Right ventricle myocardium superior (tissue), 1 donor: Measurements from ENCODE around the gene BABAM2. TPM values are rescaled to one million over a fixed set of nuclear protein-coding genes. Genes with fewer than 3 reads are reported as not detected.
A peak's percentile ranks its signal among the peaks of the same experiment; 100 is the strongest.

ENCODE experiments used
- ATAC-seq: fragments of 200-7000 bp; cut with Tn5 transposase; one replicate; pipeline ENCODE4 v1.9.1; 2020; ENCODE audit warnings: mild to moderate bottlenecking; ENCODE audit not compliant: poor library complexity
- DNase-seq: peaks from one replicate; pipeline ENCODE4 v3.0.0-alpha.2; 2020
- intact Hi-C: fragments of 100-400 bp; cut with DNase I; formaldehyde crosslinking; loops from one replicate; pipeline ENCODE4 v1.11.2; 2022
- total RNA-seq: library from RNA; stranded (reverse); fragmentation: NEBNext Ultra II Directional; extraction: Animal tissue kit (Norgen Biotek cat#: 25700); gene quantifications from one replicate; pipeline ENCODE4 v1.2.1, GENCODE V29; 2021
- donor health status: DM: no; HTN: yes; CAD: no; lungs with severe emphysema.

Gene BABAM2
- total RNA-seq, 1 donor from 2014 or later = 51.3 TPM

- no peak for ATAC-seq
- no peak for DNase-seq
- intact Hi-C loops = no loop called here
Observed at GRCh38 chr2:28119631-28120030, 229.1 kb downstream of the BABAM2 start.

DNA sequence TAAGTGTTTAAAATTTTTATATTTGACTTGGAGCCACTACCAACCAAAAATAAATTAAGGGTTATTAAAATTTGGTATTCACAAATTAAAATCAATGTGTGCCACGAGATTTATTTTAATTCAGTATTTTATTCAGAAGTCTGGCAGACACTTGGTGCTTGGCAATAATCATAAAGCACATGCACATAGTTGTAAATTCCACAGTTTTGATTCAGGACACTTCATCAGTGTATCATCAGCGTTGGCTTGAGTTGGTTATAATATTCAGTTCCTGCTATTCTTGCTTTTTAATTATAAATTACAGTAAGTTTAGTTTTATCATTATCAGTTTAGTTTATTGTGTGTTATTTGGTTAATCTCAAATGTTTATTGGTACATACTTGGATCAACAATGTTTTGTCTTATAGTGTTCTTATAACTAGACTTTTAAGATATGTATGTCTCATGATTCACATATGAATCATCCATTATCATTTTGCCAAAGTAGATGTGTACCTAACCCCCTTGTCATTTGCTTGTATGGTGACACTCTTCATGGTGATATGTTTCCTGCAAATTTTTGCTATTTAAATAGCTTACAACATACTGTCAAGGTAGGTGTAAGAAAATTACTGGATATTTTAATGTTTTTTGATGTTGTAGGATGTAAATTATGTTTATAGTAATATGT is 237.9 kb downstream of the BABAM2 start:
- intact Hi-C loops = no loop called here
- DNase-seq (no peak), ATAC-seq (no peak)

DNA sequence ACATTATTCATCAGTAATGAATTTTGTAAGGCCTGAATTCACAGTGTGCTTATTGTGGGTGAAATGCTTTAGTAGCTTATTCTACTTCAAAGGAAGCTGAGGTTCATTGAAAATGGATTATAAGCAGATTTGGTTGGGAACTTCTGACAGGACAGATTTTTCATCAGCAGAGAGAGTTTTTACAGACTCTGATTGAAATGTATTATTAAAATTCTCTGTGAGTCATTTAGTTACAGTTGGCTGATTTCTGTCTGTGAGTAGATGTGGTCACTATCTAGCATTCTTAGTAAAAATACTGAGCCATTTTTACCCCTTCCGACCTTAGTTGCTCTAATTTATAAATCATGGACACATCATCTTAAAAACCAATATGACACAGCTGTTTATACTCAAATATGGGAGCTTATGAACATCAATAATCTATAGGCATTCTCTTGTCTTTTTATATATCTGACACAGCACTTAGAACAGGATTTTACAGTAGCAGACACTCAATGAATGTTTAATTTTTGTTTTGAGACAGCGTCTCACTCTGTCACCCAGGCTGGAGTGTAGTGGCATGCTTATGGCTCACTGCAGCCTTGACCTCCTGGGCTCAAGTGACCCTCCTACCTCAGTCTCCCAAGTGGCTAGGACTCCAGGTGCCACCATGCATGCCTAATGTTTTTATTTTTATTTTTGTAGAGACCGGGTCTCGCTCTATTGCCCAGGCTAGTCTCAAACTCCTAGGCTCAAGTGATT is 239.6 kb downstream of the BABAM2 start:
- DNase-seq = no peak
- ATAC-seq = no peak
- intact Hi-C loops = no loop called here

GRCh38 chr2:28133778-28134177 is 243.2 kb downstream of the BABAM2 start:
- DNase-seq = no peak
- no peak for ATAC-seq
- intact Hi-C loops = no loop called here

DNA sequence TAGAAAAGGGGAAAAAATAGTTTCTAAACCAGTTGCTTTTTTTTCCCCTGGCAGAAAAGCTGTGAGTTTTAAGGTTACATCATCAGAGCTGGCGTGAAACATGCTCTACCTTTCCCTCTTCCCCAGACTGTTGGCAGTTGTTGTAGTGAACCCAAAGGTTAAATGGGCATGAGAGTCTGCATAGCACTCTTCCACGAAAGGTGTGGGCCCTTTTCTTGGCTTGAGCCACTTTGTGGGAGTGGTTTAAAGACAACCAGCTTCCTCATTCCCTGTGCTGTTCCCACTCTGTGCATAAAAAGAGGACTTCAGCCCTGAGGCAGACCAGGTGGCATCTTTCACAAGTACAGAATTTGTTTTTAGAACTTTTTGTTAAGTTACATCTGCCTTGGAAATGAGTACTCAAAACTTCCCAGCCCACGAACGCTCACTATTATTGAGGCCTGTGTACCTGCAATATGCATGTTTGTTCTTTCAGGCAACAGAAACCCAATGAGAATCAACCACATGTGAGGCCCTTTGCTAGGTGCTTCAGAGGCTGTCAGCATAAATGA is 243.8 kb downstream of the BABAM2 start:
- intact Hi-C loops = no loop called here
- ATAC-seq = peak; percentile 75
- peak; percentile 45 for DNase-seq

DNA sequence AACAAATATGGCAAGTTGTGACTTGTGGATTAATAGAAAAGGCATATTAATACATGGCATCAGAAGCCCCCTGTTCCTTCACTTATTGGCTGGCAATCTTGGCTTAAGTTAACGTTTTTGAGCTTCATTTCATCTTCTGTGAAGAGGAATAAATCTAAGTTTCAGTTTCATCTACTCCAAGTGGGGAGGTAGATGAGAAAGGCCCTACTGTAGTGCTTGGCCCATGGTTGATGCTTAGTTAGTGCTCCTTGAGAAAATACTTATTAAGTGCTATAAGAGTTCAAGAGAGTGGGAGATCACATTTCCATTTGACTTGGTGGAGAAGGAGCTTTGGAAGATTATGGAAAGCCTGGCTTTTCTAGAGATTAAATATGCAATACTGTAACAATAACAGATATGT is 244.3 kb downstream of the BABAM2 start:
- ATAC-seq (no peak), DNase-seq (no peak)
- intact Hi-C loops = no loop called here

GRCh38 chr2:28135324-28135723 is 244.8 kb downstream of the BABAM2 start:
- no peak for ATAC-seq
- intact Hi-C loops = no loop called here

DNA sequence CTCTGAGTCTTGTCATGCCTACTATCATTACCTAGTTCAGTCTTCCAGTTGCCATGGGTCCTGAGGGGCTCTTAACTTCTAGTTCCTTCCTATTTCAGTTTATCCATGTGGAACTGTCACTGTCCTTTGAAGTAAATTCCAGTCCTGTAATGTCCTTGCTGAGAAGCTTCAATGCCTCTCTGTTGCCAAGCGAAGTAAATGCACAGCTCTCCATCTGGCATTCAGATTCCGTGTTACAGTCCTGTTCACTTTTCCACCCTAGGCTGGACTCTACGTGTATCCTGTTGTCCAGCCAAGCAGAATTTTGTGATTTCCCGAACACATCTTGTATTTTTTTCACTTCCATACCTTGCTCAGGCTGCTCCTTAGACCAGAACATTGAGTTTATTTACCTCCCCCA is 245.3 kb downstream of the BABAM2 start:
- ATAC-seq (no peak), DNase-seq (no peak)
- intact Hi-C loops = no loop called here

More at GRCh38 chr2:28135324-28135723, 244.8 kb downstream of the BABAM2 start:
- DNase-seq = no peak

GRCh38 chr2:28136556-28136955 is 246.0 kb downstream of the BABAM2 start:
- no peak for DNase-seq
- peak; percentile 84 for ATAC-seq
- intact Hi-C loops = no loop called here

- ATAC-seq (peak; percentile 45), DNase-seq (no peak)
- intact Hi-C loops = no loop called here
Observed at GRCh38 chr2:28137221-28137620, 246.7 kb downstream of the BABAM2 start.

- ATAC-seq (peak; percentile 55), DNase-seq (no peak)
- intact Hi-C loops = no loop called here
Observed at GRCh38 chr2:28142386-28142785, 251.9 kb downstream of the BABAM2 start.

DNA sequence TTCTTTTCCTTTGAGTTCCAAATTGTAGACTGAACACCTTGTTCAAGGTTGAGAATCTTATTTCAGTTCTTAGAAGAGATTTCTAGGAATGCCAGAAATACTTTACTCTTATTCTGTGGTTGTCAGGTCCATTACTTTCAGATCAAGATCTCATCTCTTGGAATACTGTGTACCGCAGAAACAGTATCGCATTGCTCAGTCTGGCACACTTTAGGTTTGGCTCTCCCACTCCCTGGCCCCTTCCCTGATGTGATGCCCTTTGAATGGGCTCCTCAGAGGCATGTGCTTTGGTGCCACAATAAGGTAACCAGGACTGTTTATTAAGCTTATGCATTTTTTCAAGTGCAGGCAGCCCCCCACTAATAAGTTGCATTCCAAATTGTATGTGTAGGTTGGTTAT is 257.5 kb downstream of the BABAM2 start:
- no peak for DNase-seq
- intact Hi-C loops = no loop called here
- no peak for ATAC-seq

DNA sequence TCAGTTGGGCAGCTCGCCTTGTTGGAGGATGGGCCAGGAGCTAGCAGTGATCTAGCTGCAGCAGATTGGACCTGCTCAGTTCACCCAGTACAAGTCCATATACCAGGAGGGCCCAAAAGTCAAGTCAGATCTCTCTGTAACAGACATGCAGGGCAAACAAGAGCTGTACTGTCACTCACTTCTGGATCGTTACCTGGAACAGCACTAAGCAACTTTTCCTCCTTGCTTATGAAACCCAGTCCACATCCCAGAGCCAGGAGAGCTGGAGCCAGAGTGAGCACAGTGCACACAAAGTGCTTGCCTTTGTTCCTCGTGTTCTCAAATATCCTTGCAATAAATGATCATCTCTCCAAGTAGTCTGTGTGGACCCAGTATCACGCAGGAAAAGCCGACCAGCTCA is 258.0 kb downstream of the BABAM2 start:
- no peak for DNase-seq
- intact Hi-C loops = no loop called here
- ATAC-seq = no peak

DNA sequence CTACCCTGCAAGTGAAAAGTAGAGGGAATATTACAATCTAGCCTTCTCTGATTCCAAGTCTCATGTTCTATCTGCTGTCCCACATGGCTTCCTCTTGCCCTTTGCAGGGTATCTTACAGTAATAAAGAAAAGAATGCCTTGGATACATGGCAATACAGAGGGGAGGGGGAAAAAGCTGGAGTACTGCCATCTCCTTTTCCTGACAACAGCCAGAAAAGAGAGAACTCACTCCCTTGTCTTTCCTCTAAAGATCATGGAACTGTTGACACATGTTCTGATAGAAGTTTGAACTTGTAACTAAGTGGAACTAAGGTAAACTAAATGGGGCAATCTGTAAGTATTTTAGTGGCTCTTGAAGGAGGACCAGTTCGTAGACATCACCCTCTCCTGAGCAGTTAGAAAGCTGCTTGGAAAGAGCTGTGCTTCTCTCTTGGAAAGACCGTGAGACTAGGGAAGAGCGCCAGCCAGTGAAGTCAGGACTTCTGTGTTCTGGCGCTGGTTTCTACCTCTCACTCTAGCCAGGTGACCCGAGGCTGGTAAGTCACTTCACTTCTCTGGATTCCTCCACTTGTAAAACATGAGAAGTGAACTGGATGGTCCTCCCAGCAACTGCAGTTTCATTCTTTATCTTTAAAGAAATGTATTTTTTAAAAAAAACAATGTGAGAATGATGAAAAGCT is 259.8 kb downstream of the BABAM2 start:
- no peak for DNase-seq
- intact Hi-C loops = no loop called here
- ATAC-seq = no peak

DNA sequence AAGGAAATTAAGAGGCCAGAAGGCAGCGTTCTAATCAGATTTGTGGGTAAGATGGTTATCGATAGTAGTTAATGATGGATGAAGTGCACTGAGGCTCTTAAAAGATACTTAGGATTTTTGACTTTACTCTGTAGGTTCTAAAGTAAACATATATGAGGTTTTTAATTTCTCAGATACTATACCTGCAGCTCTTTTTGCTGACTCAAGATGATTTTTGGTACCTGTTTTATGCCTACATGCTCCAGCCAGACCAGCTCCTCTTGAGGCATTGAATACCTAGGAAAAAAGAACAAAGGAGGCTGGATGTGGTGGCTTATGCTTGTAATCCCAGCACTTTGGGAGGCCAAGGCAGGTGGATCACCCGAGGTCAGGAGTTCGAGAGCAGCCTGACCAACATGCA is 260.5 kb downstream of the BABAM2 start:
- DNase-seq = no peak
- no peak for ATAC-seq
- intact Hi-C loops = no loop called here

- intact Hi-C loops = no loop called here
- no peak for DNase-seq
- no peak for ATAC-seq
Observed at GRCh38 chr2:28152585-28153280, 262.2 kb downstream of the BABAM2 start.

DNA sequence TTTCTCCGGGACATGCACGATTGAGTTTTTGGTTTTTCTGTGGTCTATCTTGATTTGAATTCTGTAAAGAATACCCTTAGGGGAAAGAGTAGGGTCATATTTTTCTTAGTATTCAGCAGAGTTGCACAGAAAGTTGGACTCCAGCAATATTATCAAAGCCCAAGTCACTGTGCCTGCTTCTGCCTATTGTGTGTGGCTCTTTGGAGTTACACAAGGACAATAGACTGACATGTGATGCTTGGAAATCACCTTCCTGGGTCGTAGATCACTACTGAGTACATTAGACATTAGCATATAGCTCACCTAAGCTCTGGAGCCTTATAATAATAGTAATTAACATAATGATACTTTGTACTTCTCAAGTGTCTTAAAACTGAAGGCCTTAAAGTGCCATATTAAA is 263.3 kb downstream of the BABAM2 start:
- intact Hi-C loops = no loop called here
- ATAC-seq (no peak), DNase-seq (no peak)

DNA sequence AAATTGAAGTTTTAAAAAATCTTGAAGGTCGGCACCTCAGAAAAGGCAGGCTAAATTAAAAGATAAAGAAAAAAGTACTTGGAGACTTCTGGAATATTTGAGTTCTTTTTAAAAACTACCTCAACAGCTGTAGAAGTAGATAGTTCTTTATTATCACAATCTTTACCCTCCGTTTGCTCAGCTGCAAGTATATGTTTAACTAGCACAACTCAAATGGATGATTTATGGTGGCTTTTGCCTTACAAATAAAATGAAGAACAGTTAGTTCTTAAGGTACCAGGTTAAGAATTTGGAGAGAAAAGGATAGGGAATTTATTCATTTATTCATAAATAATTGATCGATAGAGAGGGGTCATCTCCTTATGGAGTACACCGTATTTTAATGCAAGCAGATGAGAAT is 264.6 kb downstream of the BABAM2 start:
- intact Hi-C loops = no loop called here
- DNase-seq = no peak
- ATAC-seq = no peak

DNA sequence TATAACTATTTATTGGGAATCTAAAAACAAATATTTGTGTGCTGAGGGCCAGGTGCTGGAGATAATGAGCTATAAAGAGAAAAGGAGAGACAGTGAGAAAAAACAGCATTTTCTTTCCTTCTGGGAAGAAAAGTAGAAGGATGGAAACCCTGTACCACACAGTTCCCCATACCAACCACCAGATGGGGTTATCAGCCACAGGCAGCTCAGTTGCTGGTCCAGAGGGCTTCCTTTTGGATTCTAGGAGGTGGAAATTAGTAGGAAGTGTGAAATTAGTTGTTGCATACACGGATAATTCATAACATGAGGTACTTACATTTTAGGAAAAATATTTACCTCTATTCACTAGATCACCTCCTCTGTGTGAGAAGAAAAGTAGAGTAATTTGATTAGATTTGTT is 265.1 kb downstream of the BABAM2 start:
- intact Hi-C loops = no loop called here
- ATAC-seq (no peak), DNase-seq (no peak)
